HG02642 (cell line): Measurements from ENCODE around the gene RTL10.

Experiments
- ATAC-seq: cut with Tn5 transposase; IDR thresholded peaks from one replicate; pipeline ENCODE4 v1.9.1; 2021; ENCODE audit warnings: mild to moderate bottlenecking; ENCODE audit not compliant: unreplicated experiment, poor library complexity

Gene RTL10

DNA sequence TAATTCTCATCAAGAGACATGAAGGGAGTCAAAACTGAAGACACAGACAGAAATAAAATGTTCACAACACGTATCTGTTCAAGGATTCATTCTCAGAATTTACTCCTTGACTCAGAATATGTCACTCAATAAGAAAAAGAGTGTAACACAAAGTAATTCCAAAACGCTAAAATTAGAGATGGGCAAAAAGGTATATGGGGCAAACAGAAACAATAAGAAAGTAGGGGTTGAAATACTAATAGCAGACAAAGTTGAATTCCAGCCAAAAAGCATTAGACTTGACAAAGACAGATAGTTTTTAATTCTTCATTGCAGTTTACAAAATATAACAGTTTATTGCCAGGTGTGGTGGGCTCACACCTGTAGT lies 26.7 kb downstream of the RTL10 start:
- no peak for ATAC-seq

DNA sequence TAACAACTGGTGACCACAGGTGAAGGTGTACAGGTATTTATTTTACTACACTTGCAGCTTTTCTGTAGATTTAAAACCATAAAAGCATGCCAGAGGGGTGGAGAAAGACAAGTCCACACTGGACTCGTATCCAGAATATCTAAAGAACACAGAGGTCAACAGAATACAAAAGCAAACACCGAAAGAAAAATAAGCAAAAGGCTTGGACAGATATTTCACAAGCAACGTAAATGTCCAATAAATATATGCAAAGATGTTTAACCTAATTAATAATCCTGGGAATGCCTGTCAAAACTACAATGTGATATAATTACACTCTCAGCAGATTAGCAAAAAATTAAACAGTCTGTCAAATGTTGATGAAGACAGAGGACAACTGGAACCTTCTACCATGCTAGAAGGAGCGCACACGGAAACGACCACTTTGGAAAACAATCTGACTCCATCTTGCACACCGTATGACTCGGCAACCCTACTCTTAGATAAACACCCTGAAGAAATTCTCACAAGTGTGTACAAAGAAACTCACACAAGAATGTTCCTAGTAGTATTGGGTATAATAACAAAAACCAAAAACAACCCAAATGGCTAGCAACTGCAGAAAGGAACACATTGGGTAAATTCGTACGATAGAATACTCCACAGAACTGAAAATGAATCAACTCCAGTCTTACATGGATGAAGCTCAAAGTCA lies 27.2 kb downstream of the RTL10 start:
- no peak for ATAC-seq

DNA sequence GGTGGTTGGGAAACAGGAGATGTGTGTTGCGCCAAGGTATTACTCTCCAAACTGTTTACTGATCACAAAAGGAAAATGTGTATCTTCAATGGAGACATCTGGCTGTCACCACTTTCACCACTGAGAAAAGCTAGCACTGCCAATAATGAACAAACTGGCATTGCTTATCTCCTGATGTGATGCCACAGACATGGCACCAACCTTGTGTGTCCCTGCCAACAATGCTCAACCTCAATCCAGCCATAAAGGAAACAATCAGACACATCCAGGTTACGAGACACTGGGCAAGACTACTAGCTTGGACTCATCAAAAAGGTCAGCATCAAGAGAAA lies 28.1 kb downstream of the RTL10 start:
- ATAC-seq: no peak

DNA sequence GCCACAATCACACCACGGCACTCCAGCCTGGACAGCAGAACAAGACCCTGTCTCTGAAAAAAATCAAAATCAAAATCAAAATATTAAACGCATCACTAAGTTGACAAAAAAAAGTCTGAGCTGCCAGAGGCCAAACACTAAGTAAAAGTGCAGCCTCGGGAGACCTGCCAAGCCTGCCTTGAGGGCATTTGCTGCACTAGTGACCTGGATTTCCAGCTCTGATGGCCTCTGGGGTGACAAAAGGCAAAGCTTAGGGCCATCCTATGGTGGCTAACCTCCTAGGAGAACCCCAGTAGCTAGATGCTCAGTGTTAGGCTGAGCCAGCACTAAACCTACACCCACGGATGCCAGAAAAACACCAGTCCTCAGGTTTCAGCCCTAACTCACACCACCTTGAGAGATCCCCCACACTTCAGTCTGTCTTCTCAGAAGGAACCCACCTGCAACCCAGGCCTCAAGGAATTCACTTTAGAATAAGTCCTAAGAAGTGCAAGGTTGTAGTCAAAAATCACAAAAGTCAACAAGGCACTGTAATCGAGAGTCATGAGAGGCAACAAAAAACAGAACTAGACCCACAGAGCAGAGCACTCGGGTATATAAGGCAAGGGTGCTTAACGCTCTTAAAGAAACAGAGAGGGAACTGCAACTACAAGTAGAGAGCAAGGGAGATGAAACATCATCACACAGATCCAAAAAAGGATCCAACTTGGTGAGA lies 28.6 kb downstream of the RTL10 start:
- no peak for ATAC-seq

DNA sequence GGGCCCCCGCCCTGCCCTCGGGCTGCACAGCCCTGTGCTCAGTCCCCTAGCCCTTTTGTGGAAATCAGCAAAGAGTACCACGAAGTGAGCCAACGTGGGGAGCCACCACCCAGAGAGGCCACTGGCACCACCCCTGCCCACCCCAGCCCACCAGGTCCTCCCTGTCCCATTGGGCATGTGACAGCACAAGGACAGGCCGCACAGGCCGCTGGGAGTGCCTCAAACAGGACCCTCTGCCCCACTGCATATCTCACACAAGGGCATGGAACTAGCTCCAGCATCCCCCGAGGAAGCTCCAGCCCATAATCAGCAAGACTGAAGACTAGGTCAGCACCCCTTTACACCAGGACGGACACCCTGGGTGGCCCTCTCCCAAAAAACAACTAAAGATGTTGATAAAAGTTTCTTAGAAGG lies 29.7 kb downstream of the RTL10 start:
- no peak for ATAC-seq

DNA sequence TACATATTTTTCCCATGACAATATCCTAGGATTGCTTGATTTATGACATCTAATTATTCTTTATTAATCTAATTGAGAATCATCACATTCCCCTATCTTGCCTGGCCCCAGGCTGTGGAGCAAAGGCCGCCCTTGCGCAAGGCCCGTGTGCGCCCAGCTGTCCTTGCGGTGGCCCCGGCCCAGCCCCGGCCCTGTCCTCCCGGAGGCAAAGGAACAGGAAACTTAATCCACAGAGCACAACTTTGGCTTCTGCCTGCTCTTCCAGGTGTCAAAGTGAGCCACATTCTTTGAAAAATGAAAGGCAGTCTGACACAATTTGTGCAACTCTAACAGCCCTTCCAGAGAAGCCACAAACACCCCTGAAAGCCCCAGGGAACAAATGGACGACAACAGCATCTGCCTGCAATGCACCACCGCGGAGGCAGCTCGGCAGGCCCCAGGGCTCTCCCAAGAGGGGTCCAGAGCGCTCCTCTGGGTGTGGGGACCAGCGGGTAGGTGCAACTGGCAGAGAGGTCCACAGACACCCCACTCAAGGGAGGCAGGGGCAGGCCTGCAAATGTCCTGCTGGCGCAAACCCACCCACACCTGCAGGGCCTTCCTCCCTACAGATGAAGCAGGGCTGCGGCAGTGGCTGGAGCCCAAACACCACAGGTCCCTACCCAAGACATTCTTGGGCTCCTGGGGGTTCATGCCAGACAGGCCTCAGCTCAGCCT lies 30.3 kb downstream of the RTL10 start:
- ATAC-seq: no peak

DNA sequence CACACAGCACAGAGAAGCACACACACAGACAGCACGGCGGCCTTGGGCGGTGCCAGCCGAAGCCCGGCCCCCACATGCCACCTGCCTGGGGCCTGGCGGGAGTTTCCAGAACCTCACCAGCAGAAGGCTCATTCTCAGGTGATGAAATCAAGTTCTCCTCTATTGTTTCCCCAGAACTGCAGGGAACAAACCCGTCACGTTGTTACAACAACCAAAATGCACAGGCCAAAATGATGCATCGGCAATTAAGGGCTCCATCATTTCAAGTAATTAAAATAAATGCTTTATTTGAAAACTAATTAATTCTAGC lies 30.8 kb downstream of the RTL10 start:
- no peak for ATAC-seq

DNA sequence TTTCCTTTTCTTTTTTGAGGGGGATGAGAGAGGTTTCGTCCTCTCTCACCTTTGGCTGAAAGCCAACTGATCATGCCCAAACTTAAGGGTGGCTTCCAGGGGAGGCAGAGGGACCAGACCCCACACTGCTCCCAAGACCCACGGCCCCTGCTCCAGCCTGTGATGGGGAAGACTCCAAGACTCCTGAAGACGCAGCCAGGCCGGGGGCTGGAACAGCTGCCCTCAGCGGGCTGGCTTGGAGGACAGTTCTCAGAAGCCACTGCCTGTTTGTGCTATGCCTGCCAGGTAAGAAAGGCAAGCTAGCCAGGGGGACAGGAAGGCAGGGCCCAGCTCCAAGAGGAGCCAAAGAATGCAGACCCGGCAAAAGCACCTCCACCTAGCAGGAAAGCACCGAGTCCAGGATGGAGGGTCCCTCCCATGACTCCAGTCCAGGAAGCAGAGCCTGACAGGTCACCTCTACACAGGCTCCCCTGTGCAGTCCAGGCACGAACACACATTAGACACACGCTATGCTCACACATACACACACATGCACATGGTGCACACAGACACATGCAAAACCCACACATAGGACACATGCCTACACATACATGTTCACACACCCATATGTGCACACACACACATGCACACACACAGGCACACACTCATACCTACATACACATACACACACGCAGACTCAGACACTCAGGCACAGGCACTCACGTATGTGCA lies 31.3 kb downstream of the RTL10 start:
- ATAC-seq: no peak

DNA sequence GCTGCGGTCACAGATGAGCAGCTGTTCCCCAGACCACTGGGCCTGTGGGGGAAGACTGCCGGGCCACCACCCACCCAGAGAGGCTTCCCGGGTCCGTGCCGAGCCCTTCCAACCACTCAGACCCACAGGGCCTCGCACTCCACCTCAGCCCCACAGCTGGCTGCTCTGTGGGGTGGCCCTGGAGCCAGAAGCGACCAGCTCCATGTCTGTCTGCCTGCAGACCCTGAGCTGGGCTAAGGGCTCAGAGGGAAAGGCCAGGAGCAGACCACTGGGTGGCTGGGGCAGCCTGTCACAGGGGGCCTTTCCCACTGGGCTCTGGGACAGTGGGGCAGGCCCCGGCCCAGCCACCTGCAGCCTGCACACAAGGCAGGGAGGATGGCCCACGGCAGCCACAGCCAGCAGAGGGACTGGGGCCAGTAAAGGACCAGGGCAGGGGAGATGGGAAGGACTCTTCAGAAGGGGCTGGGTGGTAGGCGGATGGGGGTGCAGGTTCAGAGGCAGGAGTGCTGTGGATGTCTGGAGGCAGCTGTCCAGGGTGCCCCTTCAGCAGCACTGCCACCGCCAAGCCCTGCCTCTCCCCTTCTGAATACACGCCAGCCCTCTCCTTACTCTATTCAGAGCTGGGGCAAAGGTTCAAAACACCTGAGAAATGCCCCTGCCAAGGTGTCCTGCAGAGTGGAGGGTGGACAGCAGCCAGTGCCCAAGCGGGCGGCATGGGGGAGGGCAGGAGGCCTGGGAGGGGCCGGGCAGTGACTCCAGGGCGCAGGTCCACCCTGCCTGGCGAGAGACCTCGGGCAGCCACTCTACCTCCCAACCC lies 32.2 kb downstream of the RTL10 start:
- ATAC-seq: no peak

DNA sequence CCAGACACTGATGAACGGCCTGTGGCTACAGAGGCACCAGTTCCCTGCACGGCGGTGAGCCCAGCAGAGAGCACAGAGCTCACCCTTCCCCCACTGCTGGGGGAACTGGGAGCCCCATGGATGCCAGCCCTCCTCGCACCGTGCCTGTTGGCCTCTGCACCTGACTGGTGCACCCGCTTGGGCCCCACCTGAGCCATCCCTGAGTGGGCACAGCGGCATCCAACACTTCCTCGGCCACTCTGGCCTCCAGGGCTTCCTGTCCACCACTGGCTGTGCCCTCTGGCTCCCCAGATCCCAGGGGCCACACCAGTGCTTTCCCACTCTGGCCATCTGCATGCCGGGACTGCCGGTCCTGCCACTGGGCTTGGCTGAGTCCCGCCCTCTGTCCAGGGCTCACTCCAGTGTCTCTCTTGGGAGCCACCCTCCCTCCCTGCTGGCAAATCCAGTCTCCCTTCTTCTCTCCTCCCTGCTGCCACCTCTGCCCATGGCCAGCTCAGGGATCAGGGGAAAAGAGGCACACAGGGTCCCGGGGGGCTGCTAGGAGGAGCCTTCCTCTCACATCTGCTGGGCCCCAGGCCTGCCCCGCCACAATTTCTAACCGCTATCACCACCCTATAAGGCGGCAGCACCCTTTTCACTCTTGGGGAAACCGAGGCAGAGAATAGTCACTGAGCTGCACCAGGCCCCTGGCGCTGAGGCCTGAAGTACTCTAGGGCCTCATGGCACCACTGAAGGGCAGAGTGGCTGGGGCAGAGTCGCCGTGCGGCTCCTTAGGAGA lies 33.0 kb downstream of the RTL10 start:
- ATAC-seq: no peak

DNA sequence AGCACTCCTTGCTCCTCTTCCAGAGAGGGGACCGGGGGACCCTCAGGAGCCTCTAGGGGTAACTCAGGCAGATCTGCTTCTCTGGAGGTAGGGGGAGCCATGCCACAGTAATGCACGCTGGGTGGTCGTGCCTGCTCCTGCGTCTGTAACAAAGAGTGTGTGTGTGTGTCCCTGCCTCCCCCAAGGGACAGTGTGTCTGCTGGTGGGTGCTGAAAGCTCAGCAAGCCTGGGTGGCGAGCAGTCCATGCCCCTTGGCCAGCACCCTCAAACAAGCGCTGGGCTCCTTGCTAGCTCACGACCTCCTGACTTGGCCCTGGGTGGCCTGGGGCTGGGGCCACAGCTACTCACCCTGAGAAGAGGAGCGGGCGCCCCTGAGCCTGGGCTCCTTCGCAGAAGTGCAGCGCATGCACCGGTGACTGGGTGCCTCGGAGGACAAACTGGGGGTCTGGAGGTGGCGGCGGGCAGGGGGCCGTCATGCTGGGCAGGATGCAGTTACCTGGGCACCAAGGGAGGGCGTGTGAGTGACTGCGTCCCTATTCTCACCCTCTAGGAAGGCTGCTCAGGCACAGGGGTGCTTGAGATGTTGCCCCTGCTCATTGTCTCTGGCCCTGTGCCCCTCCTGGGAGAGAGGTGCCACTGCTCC lies 33.7 kb downstream of the RTL10 start:
- ATAC-seq: no peak

DNA sequence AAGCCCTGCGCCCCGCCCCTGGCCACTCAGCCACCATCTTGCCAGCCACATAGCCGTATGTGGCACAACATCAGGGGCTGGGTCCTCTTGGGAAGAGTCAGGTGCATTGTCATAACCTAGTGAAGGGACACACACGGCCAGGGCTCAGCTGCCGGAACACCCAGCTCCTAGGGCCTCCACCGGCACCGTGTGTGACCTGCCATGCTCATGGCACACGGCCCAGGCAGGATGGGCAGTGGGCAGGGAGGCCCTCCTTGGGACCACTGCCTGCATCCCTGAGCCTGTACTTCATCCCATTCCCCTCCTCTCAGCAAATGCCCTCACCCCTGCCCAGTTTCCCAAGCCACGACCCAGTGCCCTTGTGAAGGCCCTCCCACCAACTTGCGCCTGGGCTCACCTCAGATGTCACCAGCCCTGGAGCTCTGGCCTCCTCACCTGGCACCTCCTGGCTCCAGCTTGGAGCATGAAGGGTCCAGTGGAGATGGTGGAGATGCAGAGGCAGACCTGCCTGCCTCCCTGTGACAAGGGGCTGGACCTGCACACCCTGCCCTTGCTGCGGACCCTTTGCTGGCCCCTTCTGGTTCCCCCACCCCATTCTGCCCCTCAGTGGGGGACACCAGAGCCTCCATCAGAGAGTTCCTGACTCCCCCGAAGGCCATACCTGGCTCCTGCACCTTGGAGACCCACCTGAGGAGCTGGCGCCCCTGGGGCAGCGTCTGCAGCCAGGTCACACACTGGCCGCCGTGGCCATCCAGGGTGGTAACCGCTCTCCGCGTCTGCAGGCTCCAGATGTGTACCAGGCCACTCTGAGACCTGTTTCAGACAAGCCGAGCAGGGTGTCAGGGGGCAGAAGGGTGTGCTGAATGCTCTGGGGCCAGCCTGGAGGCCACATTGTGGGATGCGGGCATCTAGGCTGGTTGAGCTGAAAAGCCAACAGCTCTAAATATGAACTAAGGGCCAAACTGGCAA lies 34.5 kb downstream of the RTL10 start:
- ATAC-seq: no peak

DNA sequence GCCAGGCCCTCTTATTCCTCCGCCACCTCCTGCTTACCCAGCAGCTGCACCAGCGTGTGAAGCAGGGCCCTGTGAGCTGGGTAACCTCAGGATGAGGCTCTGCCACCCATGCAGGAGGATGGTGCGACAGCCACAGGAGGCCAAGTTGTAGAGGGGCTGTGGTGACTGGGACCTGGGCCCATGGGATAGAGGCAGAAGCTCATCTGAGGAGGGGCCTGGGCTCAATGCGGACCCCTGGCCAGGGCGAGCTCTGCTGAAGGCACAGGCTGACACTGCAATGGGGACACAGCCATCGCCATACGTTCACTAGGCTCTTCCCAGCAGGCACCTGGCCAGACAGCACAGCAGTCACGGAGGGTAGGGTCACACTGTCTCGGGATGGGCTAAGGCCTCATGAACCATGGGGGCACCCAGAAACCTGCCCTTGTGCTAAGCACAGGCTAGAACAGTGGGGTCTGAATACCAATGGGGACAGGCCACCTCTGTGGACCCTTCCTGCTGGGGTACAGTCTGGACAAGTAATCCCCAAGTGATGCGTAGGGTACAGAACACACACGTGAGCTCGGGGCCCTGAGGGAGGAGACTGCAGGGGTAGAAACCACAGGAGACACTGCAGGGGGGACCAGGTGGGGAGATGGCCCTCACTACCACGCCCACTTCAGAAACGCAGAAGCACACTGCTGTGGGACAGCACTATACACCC lies 35.3 kb downstream of the RTL10 start:
- ATAC-seq: no peak

DNA sequence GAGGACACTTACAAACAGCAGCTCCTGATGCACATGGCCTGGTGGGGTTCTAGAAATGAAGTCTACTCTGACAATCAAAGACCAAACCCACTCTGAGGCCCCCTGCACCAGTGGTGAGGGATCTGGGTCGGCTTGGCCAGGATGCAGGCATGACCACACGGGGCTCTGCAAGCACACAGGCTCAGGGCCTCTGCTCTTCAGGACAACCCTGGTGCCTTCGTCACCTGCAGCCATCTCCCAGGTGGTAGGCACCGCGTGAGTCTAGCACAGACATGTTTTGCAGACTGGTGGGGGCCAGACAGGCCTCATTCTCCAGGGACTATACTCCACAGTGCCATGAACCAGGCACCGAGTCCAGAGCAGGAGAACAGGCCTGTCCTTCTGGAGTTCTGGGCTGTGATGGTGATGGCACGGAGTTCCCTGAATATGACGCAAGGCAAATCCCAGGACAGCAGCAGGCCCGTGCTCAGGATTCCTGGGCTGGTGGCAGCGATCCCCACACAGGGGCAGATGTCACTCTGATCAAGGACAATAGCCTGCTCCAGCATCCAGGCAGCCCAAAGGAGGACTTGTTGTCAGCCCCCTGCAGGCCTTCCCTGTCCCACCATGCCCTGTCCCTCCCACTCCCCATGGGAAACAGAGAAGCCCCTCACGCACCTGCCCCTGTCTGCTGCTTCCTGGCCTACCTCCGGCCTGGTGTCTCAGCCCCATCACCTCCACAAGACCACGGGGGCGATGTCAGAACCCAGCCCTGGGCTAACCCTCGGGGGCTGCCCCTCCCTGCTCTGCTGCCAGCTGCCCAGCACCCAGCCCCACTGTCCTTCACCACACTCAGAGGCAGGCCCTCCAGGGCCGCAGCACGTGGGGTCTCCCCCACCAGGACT lies 36.1 kb downstream of the RTL10 start:
- ATAC-seq: no peak

DNA sequence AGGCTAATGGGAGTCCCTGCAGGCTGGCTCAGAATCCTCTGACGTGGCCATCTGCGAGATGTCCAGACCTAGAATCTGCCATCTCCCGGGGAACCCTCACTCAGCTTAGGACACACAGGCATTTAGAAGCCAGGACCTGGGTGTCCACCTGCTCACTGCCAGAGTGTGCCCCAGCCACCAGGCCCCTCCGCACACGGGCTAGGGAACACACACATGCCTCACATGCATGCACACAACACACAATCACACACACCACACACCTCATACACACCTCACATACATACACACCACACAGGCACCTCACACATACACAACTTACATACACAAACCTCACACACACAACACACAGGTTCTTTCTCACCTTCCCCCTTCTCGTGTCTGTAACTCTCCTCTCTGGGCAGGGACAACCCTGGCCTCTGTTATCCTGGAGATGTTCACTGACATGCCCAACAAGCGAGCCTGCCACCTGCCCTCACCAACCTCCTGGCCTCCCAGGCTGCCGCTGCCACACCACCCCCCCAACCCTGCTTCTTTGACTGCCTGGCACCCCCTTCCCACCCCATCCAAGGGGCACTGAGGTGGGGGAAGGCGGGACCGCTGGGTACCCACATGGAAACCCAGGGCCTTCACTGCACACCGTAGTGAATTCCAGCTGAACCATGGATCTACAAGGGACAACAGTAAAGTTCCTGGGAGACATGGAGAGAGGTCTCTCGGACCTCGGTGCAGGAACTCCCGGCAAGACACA lies 38.1 kb downstream of the RTL10 start:
- no peak for ATAC-seq

DNA sequence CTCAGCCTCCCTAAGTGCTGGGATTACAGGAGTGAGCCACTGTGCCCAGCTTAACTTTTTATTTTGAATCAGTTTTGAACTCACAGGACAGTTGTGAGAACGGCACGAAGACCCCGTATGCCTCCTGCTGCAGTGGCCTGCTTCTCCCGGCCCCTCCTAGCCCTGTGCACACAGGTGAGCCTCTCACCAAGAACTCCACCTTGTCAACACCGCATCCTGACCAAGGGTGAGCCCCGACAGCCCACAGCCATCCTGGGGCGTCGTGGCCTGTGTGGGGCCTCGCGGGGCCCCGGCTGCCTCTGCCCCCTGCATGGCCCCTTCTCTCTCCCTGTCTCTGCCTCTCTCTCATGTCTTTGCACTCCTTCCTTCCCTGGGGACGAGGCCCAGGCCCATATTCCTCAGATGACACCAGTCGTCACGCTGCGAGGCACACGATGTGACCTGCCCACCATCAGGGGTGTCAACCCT lies 38.8 kb downstream of the RTL10 start:
- no peak for ATAC-seq
